Osteocyte (in vitro differentiated cells): Measurements from ENCODE around the gene OSTN. TPM values are rescaled to one million over a fixed set of nuclear protein-coding genes. Genes with fewer than 3 reads are reported as not detected.

Experiments used
- DNase-seq: peaks from one replicate; pipeline ENCODE4 v3.0.0; 2021; ENCODE audit warnings: mixed read lengths; ENCODE audit not compliant: unreplicated experiment; ENCODE audit errors: extremely low spot score
- H3K27ac Mint-ChIP-seq: one replicate; pipeline ENCODE4 v1.8.0; 2021; ENCODE audit warnings: mild to moderate bottlenecking, mixed read lengths; ENCODE audit not compliant: unreplicated experiment
- H3K27me3 Mint-ChIP-seq: one replicate; pipeline ENCODE4 v1.8.0; 2021; ENCODE audit warnings: mixed read lengths; ENCODE audit not compliant: unreplicated experiment
- H3K36me3 Mint-ChIP-seq: one replicate; pipeline ENCODE4 v1.8.0; 2021; ENCODE audit warnings: mixed read lengths; ENCODE audit not compliant: unreplicated experiment
- H3K4me1 Mint-ChIP-seq: one replicate; pipeline ENCODE4 v1.8.0; 2021; ENCODE audit warnings: mixed read lengths; ENCODE audit not compliant: unreplicated experiment
- H3K4me3 Mint-ChIP-seq: one replicate; pipeline ENCODE4 v1.8.0; 2021; ENCODE audit warnings: mild to moderate bottlenecking, moderate library complexity, mixed read lengths; ENCODE audit not compliant: unreplicated experiment
- H3K9me3 Mint-ChIP-seq: one replicate; pipeline ENCODE4 v1.8.0; 2021; ENCODE audit warnings: mixed read lengths; ENCODE audit not compliant: unreplicated experiment
- CTCF ChIP-seq: fragments of 200-600 bp; sonication (generic); IDR thresholded peaks from 2 replicates; pipeline ENCODE4 v1.5.0; 2021; ENCODE audit warnings: antibody characterized with exemption, mild to moderate bottlenecking, moderate library complexity
- total RNA-seq: library from RNA; stranded (reverse); gene quantifications from 2 replicates; pipeline ENCODE4 v1.2.1, GENCODE V29; 2021

The OSTN gene
- total RNA-seq, 1 donor from 2014 or later, result not detected

- Mint-ChIP-seq H3K27ac (no peak overlapping the region), H3K4me3 (no peak overlapping the region), H3K27me3 (no peaks in the 10 kb centered on the region), H3K36me3 (no peaks in the 10 kb centered on the region), H3K9me3 (peaks cover 11% of the 10 kb centered on the region), H3K4me1 (no peaks in the 10 kb centered on the region)
- no peak for TF ChIP-seq CTCF
- no peak for DNase-seq
Observed at GRCh38 chr3:191165802-191166201, 33.2 kb upstream of the OSTN start.

DNA sequence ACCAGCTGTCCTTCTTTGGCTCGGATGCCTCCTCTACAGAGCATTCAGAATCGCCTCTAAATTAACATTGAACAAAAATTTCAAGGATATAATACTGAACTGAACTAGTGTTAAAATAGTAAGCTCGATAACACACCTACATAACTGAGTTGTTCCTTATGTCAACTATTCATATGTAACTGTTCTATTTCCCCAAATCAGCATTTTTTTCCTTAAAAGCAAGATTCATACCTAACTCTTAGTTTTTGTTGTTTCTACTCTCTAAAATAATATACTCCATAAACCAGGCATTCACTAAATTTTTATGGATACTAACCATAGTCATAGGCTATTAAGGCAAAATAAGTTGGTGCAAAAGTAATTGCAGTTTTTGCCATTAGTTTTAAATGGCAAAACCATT lies 32.7 kb upstream of the OSTN start:
- Mint-ChIP-seq H3K4me1 (no peaks in the 10 kb centered on the region), H3K27me3 (no peaks in the 10 kb centered on the region), H3K36me3 (no peaks in the 10 kb centered on the region), H3K4me3 (no peak overlapping the region), H3K9me3 (peaks cover 11% of the 10 kb centered on the region), H3K27ac (no peak overlapping the region)
- no peak for DNase-seq
- TF ChIP-seq CTCF, result no peak

DNA sequence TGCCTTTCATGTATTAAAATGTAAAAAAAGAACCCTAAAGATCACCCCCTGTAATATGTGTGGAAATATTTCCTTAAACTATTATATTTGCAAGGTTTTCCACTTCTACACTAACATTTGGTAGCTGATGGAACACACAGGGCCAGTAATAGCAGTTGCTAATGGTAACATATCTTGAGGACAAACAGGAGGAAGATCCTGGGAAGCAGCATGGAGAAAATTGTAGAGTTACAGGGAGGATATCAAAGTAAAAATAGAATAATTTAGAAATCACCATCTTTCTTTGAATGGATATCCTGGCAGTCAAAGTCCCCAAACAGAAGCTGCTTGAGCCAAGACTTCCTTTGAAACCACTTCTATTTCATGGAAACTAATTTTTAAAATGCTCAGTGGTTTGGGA lies 29.5 kb upstream of the OSTN start:
- Mint-ChIP-seq H3K36me3 (no peaks in the 10 kb centered on the region), H3K9me3 (peaks cover under 1% of the 10 kb centered on the region)

DNA sequence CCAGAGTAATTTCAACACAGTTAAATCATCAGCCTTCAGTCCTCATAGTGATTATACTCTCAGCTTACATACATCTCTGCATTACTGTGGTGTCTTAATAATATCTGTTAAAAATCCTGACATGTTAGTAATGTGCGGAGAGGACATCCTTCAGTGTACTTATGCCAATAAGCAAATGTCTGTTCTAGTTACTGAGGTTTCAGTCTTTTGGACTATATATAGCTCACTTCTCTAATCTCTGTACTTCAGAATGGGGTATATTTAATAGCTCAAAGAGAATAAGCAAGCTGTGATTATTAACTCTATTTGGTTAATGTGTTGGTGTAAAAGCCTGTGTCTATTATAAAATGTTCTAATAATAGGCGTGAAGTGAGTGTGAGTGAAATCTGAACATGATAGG lies 28.9 kb upstream of the OSTN start:
- no peaks in the 10 kb centered on the region for H3K4me1 Mint-ChIP-seq
- no peak for TF ChIP-seq CTCF
- H3K27ac Mint-ChIP-seq, result no peak overlapping the region
- DNase-seq, result no peak
- H3K27me3 Mint-ChIP-seq, result peaks cover 6% of the 10 kb centered on the region
- H3K9me3 Mint-ChIP-seq, result no peaks in the 10 kb centered on the region
- no peak overlapping the region for H3K4me3 Mint-ChIP-seq
- no peaks in the 10 kb centered on the region for H3K36me3 Mint-ChIP-seq

More for the DNA sequence above, 29.5 kb upstream of the OSTN start:
- Mint-ChIP-seq H3K27me3 (peaks cover 3% of the 10 kb centered on the region), H3K4me3 (no peak overlapping the region), H3K4me1 (no peaks in the 10 kb centered on the region), H3K27ac (no peak overlapping the region)
- DNase-seq, result no peak
- no peak for TF ChIP-seq CTCF

DNA sequence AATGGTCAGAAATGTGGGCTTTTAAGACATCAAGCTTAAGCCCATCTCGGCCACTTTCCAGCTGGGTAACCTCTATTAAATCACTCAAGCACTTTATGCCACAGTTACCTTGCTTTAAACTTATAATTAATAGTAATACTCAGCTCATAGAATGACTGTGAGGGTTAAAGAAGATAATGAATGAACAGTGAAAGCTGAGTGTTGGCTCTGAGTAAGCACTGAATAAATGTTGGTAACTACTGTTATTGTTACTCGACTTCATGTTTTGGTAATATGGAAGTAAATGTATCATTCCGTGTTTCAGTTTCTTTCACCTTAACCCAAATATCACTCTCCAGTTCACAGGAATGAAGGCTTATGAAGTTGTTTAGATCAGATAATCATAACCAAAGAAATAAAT lies 23.9 kb upstream of the OSTN start:
- Mint-ChIP-seq H3K4me1 (no peaks in the 10 kb centered on the region), H3K27me3 (peaks cover 6% of the 10 kb centered on the region), H3K27ac (no peak overlapping the region), H3K4me3 (no peak overlapping the region), H3K36me3 (no peaks in the 10 kb centered on the region), H3K9me3 (no peaks in the 10 kb centered on the region)
- no peak for DNase-seq
- TF ChIP-seq CTCF, result no peak
